ENCODE results near the gene TSPAN9. TPM values are rescaled to one million over a fixed set of nuclear protein-coding genes. Genes with fewer than 3 reads are reported as not detected.
A peak's percentile ranks its signal among the peaks of the same experiment; 100 is the strongest.

The TSPAN9 gene
- total RNA-seq, 1 donor from 2014 or later, result 5.0 TPM

- DNase-seq (ENCODE audit: low read depth), result peak; percentile 99
- Histone ChIP-seq H3K4me3 (ENCODE audit: low read depth, low read length) (no peak overlapping the region), H3K27me3 (ENCODE audit: control insufficient read depth, insufficient read depth, low read length) (peaks cover 1% of the 10 kb centered on the region), H3K36me3 (ENCODE audit: control insufficient read depth, insufficient read depth, low read length) (no peaks in the 10 kb centered on the region)
- peak; percentile 97 for TF ChIP-seq CTCF (IDR thresholded peaks at IDR 0.05; ENCODE audit: insufficient read depth, low read length, severe bottlenecking)
- FAIRE-seq, result peak; percentile 99
Measured at GRCh38 chr12:3299929-3300832, 223.0 kb downstream of the TSPAN9 start.

DNA sequence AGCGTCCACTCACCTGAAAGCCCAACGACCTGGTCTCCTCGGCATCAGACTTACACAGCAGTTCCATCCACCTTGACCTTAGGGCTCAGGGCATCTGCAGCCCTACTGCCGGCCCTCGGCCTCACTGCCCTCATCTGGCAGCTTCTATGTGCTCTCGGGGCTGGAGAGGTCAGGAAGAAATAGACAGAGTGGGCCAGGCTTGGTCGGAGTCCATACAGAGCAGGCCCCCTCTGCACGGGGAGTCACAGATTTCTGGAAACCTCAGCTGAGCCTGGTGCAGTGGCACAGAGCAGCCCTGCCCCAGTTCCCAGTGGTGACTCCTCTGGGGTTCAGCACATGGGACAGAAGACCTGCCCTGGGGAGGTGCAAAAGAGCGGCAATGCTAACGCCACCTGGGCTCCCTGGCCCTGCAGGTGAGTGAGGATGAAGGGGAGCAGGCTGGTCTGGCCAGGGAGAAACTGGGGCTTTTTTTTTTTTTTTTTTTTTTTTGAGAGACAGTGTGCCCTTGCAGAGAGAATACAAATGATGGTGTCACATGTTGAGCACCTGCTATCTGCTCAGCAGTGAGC is 223.7 kb downstream of the TSPAN9 start:
- peaks cover 1% of the 10 kb centered on the region for H3K27me3 ChIP-seq (ENCODE audit: control insufficient read depth, insufficient read depth, low read length)
- no peak for DNase-seq (ENCODE audit: low read depth)
- peak; percentile 18 for FAIRE-seq
- no peak overlapping the region for H3K4me3 ChIP-seq (ENCODE audit: low read depth, low read length)
- no peak for TF ChIP-seq CTCF (IDR thresholded peaks at IDR 0.05; ENCODE audit: insufficient read depth, low read length, severe bottlenecking)
- no peaks in the 10 kb centered on the region for H3K36me3 ChIP-seq (ENCODE audit: control insufficient read depth, insufficient read depth, low read length)

DNA sequence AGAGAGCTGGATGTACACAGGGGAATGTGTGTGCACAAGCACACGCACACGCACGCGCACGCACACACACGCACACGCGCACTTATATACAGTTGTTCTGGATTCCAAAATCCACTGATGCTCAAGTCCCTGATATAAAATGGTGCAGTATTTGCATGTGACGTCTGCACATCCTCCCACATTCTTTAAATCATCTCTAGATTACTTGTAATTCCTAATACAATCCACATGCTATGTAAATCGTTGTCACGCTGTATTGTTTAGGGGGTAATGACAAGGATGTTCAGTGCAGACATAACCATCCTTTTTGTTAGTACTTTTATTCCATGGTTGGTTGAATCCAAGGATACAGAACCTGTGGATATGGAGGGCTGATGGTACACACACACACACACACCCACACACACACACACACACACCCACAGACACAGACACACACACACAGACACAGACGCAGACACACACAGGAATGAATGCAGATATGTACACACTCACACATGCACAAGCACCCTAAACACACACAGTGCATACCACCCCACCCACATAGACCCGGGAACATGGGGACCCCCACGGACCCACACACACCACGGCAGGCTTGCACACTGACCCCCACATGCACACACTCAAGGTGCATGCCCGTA is 225.3 kb downstream of the TSPAN9 start:
- FAIRE-seq (peak; percentile 96), DNase-seq (ENCODE audit: low read depth) (no peak)
- no peaks in the 10 kb centered on the region for H3K36me3 ChIP-seq (ENCODE audit: control insufficient read depth, insufficient read depth, low read length)
- TF ChIP-seq CTCF (IDR thresholded peaks at IDR 0.05; ENCODE audit: insufficient read depth, low read length, severe bottlenecking), result no peak
- peaks cover 1% of the 10 kb centered on the region for H3K27me3 ChIP-seq (ENCODE audit: control insufficient read depth, insufficient read depth, low read length)
- no peak overlapping the region for H3K4me3 ChIP-seq (ENCODE audit: low read depth, low read length)

DNA sequence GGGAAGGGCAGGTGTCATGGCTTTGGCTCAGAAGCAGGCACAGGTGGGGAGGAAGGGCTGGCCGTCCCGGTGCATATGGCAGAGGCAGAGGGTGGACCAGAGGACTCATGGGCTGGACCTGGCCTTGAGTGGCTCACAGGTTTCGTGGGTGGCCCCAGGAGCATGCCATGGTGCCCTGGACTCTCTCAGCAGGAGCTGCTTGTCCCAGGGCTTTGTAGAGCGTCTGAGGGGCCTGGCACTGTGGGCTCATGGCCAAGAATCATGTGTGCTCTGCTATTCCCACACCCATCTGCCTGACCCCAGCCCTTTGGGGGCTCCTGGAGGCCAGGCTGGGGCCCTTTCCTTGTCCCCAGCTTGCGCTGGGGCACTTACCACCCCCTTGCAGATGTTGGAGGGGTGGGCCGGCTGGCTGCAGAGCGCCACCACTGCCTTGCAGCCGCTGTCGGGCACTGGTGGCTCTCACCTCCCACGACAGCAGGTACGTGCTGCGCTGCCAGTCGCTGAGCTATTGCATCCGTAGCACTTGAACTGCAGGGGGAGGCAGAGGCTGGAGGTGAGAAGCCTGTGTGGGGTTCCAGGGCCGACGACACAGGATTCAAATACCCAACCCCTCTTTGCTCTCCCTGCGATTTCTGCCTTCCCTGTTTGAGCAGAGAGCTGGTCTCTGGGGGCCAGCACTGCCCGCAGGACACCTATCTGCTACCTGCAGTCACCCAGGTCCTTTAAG is 226.4 kb downstream of the TSPAN9 start:
- FAIRE-seq (no peak), DNase-seq (ENCODE audit: low read depth) (peak; percentile 67)
- Histone ChIP-seq H3K27me3 (ENCODE audit: control insufficient read depth, insufficient read depth, low read length) (peaks cover 1% of the 10 kb centered on the region), H3K36me3 (ENCODE audit: control insufficient read depth, insufficient read depth, low read length) (no peaks in the 10 kb centered on the region), H3K4me3 (ENCODE audit: low read depth, low read length) (no peak overlapping the region)
- peak; percentile 82 for TF ChIP-seq CTCF (IDR thresholded peaks at IDR 0.05; ENCODE audit: insufficient read depth, low read length, severe bottlenecking)

DNA sequence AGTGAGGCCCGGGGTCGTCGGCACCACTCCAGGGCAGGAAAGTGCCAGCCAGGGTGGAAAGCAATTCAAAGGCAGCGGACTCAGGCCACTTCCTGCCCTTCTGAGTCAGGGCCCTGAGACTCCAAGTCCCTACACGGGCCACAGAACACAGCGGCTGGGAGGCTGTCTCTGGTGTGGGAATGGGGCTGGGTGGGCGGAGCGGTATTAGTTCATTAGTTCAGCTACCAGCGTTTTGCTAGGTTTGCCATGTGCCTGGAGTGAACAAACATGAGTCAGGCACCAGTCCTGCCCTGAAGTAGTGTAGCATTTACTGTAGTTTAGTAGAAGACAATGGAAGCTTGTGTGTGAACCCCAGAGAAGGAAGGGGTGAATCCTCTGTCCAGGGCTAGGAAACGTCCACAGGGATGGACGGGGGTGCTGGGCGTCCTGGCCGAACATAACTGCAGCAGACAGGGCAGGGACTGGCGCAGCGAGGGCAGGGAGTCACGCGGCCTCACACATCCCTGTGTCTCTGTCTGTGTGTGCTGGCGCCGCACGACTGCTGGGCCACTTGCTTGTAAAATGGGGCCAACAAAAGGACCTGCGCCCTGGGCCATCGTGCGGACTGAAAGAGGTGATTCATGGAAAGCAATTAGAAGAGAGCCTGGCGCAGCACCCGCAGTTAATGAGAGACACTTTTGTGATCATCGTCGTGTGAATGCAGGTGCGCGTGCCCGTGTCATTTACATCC is 227.4 kb downstream of the TSPAN9 start:
- Histone ChIP-seq H3K36me3 (ENCODE audit: control insufficient read depth, insufficient read depth, low read length) (no peaks in the 10 kb centered on the region), H3K27me3 (ENCODE audit: control insufficient read depth, insufficient read depth, low read length) (no peaks in the 10 kb centered on the region), H3K4me3 (ENCODE audit: low read depth, low read length) (no peak overlapping the region)
- DNase-seq (ENCODE audit: low read depth) (peak; percentile 94), FAIRE-seq (peak; percentile 7)
- TF ChIP-seq CTCF (IDR thresholded peaks at IDR 0.05; ENCODE audit: insufficient read depth, low read length, severe bottlenecking), result no peak
